Measurements from ENCODE around the gene CTXN1. TPM values are rescaled to one million over a fixed set of nuclear protein-coding genes. Genes with fewer than 3 reads are reported as not detected.

CTXN1 gene
- total RNA-seq, 1 donor from 2014 or later, result not detected

DNA sequence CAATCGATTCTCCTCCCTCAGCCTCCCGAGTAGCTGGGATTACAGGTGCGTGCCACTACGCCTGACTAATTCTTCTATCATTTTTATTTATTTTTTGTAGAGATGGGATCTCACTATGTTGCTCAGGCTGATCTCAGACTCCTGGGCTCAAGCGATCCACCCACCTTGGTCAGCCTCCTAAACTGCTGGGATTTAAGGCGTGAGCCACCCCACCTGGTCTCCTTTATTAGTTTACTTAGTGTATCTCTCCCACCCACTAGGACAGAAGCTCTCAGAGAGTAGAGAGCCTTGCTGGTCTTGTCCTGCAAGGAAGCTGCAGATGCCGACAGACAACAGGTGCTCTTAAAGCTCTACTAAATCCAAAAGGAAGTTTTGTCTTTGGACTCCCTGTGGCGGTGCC lies 40.1 kb downstream of the CTXN1 start:
- H3K9me3 Mint-ChIP-seq, result no peaks in the 10 kb centered on the region
- H3K27me3 Mint-ChIP-seq, result peaks cover 11% of the 10 kb centered on the region
- no peaks in the 10 kb centered on the region for H3K36me3 Mint-ChIP-seq (ENCODE audit: low read depth)
- ATAC-seq (ENCODE audit: low read depth) (no peak), DNase-seq (no peak)
- intact Hi-C loops (cut with micrococcal nuclease), result no loop called here
- H3K4me3 Mint-ChIP-seq, result no peak overlapping the region
- CTCF ChIA-PET, result no interaction called here
- no peaks in the 10 kb centered on the region for H3K4me1 Mint-ChIP-seq
- TF ChIP-seq, protein P1, sequence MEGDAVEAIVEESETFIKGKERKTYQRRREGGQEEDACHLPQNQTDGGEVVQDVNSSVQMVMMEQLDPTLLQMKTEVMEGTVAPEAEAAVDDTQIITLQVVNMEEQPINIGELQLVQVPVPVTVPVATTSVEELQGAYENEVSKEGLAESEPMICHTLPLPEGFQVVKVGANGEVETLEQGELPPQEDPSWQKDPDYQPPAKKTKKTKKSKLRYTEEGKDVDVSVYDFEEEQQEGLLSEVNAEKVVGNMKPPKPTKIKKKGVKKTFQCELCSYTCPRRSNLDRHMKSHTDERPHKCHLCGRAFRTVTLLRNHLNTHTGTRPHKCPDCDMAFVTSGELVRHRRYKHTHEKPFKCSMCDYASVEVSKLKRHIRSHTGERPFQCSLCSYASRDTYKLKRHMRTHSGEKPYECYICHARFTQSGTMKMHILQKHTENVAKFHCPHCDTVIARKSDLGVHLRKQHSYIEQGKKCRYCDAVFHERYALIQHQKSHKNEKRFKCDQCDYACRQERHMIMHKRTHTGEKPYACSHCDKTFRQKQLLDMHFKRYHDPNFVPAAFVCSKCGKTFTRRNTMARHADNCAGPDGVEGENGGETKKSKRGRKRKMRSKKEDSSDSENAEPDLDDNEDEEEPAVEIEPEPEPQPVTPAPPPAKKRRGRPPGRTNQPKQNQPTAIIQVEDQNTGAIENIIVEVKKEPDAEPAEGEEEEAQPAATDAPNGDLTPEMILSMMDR (IDR thresholded peaks at IDR 0.05), result no peak
- POLR2A ChIA-PET, result interaction anchor here (1.4 kb wide), 1 partner anchor 17 kb away, joined by 3 read pairs; no protein-coding TSS in a partner anchor
- no peak overlapping the region for H3K27ac Mint-ChIP-seq

DNA sequence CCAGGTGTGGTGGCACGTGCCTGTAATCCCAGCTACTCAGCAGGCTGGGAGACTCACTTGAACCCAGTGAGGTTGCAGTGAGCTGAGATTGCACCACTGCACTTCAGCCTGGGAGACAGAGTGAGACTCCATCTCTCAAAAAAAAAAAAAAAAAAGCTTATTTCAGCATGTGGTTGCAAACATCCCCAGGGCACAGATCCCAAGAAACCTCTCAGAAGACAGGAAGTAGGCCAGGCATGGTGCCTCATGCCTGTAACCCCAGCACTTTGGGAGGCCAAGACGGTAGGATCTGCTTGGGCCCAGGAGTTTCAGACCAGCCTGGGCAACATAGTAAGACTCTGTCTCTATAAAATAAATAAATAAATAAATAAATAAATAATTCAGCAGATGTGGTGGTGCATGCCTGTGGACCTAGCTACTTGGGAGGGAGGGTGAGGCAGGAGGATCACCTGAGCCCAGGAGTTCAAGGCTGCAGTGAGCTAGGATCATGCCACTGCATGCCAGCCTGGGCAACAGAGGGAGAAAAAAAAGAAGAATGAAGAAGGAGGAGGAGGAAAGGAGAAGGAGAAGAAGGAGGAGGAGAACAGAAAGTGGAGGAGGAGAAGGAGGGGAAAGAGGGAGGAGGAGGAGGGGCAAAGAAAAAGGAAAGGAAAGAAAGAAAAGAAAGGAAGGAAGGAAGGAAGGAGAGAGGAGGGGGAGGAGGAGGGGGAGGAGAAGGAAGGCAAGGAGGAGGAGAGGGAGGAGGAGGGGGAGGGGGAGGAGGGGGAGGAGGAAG lies 42.0 kb downstream of the CTXN1 start:
- TF ChIP-seq, protein P1 (IDR thresholded peaks at IDR 0.05), result no peak
- ChIA-PET POLR2A (no interaction called here), CTCF (no interaction called here)
- no peaks in the 10 kb centered on the region for H3K36me3 Mint-ChIP-seq (ENCODE audit: low read depth)
- ATAC-seq (ENCODE audit: low read depth) (no peak), DNase-seq (no peak)
- H3K4me3 Mint-ChIP-seq, result no peak overlapping the region
- intact Hi-C loops (cut with micrococcal nuclease), result no loop called here
- H3K27ac Mint-ChIP-seq, result no peak overlapping the region
- H3K27me3 Mint-ChIP-seq, result peaks cover 6% of the 10 kb centered on the region
- H3K4me1 Mint-ChIP-seq, result no peaks in the 10 kb centered on the region
- no peaks in the 10 kb centered on the region for H3K9me3 Mint-ChIP-seq

DNA sequence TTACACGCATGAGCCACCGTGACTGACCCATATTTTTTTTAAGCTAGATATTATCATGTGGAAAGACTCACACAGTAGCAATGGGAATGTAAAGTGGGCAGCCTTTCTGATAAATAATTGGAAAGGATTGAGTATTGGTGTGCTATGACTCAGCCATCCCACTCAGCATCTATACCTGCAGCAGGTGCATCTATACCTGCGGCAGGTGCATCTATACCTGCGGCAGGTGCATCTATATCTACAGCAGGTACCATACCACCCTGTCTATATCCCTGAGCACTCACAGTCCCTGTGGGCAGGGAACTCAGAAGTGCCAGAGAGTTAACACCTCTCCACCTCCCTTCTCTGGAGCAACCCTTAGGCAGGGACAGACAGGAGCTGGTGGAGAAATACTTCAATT lies 42.8 kb downstream of the CTXN1 start:
- Mint-ChIP-seq H3K4me3 (no peak overlapping the region), H3K27ac (no peak overlapping the region), H3K4me1 (no peaks in the 10 kb centered on the region), H3K9me3 (no peaks in the 10 kb centered on the region), H3K27me3 (peaks cover 3% of the 10 kb centered on the region), H3K36me3 (ENCODE audit: low read depth) (no peaks in the 10 kb centered on the region)
- POLR2A ChIA-PET, result interaction anchor here (0.6 kb wide), 1 partner anchor 335 kb away, joined by 3 read pairs; no protein-coding TSS in a partner anchor
- TF ChIP-seq, protein P1 (IDR thresholded peaks at IDR 0.05), result no peak
- CTCF ChIA-PET, result no interaction called here
- intact Hi-C loops (cut with micrococcal nuclease), result no loop called here
- no peak for ATAC-seq (ENCODE audit: low read depth)
- DNase-seq, result no peak

DNA sequence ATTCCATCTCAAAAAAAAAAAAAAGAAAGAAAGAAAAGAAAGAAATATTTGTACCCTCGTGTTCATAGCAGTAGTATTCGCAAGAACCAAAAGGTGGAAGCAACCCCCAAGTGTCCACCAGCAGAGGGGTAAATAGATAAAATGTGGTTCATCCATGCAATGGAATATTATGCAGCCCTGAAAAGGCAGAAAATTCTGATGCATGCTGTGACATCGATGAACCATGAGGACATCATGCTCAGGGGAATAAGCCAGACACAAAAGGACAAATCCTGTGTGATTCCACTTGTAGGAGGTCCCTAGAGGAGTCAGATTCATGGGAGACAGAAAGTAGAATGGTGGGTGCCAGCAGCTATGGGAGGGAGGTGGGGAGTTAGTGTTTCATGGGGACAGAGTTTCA lies 44.0 kb downstream of the CTXN1 start:
- TF ChIP-seq, protein P1 (IDR thresholded peaks at IDR 0.05), result no peak
- Mint-ChIP-seq H3K36me3 (ENCODE audit: low read depth) (no peaks in the 10 kb centered on the region), H3K27ac (no peak overlapping the region), H3K27me3 (no peaks in the 10 kb centered on the region), H3K4me1 (no peaks in the 10 kb centered on the region), H3K9me3 (no peaks in the 10 kb centered on the region), H3K4me3 (no peak overlapping the region)
- ATAC-seq (ENCODE audit: low read depth), result no peak
- POLR2A ChIA-PET, result no interaction called here
- intact Hi-C loops (cut with micrococcal nuclease), result no loop called here
- CTCF ChIA-PET, result no interaction called here
- DNase-seq, result no peak

DNA sequence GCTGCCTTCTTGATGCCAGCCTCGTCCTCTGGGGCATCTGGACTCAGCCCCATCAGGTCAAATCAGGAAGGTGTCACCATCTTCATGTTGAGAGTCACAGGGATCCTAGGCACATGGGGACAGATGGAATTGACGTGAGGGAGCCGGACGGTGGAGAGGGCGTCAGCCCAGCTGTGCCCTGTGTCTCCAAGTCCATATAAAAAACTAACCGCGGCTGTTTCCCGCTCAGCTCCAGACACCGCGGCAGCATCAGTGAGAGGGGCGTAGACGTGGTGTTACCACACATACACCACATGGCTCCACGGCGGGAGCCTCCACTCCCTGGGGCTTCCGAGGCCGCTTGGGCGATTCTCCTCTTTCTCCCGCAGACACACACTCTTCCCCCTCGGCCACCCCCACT lies 46.1 kb downstream of the CTXN1 start:
- Mint-ChIP-seq H3K27ac (no peak overlapping the region), H3K4me3 (no peak overlapping the region), H3K27me3 (peaks cover 5% of the 10 kb centered on the region), H3K36me3 (ENCODE audit: low read depth) (no peaks in the 10 kb centered on the region), H3K4me1 (no peaks in the 10 kb centered on the region), H3K9me3 (no peaks in the 10 kb centered on the region)
- DNase-seq (no peak), ATAC-seq (ENCODE audit: low read depth) (no peak)
- CTCF ChIA-PET, result interaction anchor here (1.1 kb wide), 1 partner anchor 10 kb away, joined by 3 read pairs; no protein-coding TSS in a partner anchor
- POLR2A ChIA-PET, result no interaction called here
- intact Hi-C loops (cut with micrococcal nuclease), result no loop called here
- TF ChIP-seq, protein P1 (IDR thresholded peaks at IDR 0.05), result no peak
